CD4-positive, alpha-beta T cell treated with Interferon gamma for 1 hour (primary cell): ENCODE results near the gene OCSTAMP.
A peak's percentile ranks its signal among the peaks of the same experiment; 100 is the strongest.

Experiments
- DNase-seq: peaks from one replicate; pipeline ENCODE4 v3.0.0-alpha.2; 2020

Gene OCSTAMP

DNA sequence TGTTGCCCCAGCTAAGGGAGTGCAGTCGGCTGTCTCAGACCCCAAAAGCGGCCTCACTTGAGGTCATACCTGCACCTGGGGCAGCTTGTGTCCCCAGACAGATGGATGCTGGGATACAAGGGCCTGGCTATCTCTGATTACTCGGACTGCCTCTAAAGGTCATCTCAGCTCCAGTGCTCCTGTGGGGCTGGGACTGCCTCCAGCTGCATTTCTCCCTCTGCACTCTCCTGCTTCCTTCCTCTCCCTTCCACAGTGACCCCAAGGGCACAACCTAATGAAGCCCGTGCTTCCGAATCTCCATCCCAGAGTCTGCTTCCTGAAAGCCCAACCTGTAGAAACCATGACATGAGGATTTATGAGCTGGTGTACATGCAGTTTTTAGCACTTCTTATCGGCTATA is 22.8 kb upstream of the OCSTAMP start:
- no peak for DNase-seq

DNA sequence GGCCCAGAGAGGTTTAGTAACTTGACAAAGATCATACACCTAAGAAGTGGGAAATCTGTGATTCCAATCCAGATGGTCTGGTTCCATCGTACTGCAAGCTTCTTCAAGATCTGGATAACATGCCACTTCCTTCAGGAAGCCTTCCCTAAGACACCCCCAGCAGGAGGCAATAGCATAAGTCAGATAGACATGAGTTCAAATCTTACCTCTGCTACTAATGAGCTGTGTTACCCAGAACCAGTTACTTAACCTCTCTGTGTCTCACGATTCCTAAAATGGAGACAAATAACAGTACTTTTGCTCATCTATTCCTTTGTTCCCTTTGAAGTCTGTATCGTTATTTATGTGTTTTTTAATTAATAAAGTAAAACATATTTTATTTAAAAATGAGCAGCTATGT is 22.3 kb upstream of the OCSTAMP start:
- no peak for DNase-seq

DNA sequence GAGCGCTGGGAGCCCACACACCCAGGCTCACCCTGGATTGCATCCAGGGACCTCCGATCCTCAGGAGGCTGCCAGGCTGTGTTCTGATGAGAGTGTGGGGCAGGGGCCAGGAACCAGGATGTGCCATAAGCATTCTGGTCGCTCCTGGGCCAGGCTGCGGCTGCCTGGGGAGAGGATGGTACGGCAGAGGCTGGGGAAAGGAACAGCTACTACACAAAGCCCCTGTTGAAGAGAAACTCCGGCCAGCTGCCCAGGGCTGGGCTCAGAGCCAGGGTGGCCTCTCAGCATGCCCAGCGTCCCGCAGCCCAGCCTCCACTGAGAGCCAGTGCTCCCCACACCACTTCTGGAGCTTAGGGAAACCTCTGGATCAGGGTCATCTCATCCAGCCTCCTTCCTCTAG is 21.7 kb upstream of the OCSTAMP start:
- no peak for DNase-seq

DNA sequence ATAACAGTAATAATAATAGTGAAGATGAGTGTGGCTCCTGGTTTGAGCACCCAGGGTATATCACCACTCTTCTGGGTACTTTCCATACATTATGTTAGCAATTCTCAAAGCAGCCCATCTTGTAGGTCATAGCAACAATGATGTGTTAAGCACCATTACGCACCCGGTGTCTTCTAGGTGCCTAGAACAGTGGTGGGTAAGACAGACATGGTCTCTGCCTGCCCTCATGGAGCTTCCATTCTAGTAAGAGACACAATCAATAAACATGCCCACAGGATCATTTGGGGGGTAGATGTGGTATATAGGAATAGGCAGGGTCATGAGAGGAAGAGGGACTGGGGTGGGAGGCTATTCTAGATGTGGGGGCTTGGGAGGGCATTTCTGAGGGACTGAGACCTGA is 21.0 kb upstream of the OCSTAMP start:
- no peak for DNase-seq

DNA sequence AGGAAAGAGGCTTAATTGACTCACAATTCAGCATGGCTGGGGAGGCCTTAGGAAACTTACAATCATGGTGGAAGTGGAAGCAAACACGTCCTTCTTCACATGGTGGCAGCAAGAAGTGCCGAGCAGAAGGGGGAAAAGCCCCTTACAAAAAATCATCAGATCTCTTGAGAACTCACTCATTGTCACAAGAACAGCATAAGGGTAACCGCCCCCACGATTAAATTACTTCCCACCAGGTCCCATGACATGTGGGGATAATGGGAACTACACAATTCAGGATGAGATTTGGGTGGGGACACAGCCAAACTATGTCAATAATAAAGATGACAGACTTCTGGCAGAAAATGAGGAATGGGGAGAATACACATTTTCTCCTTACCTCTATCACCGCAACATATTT is 20.5 kb upstream of the OCSTAMP start:
- DNase-seq: no peak

DNA sequence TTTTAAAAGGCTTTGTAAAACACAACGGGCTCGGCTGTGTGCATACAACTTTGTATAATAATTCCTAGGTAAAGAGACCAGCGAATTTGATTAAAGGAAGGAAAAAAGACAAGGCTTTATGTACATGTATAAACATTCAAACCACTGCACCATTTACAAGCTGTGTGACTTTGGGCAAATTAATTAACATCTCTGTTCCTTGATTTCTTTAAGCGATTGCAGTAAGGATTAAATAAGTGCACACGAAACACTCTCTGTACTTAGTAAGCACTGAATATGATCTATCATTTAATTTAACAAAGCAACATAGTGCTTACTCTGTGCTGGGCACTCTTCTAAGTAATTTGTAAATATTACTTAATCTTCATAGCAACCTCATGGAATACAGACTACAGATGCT is 19.5 kb upstream of the OCSTAMP start:
- DNase-seq: no peak

DNA sequence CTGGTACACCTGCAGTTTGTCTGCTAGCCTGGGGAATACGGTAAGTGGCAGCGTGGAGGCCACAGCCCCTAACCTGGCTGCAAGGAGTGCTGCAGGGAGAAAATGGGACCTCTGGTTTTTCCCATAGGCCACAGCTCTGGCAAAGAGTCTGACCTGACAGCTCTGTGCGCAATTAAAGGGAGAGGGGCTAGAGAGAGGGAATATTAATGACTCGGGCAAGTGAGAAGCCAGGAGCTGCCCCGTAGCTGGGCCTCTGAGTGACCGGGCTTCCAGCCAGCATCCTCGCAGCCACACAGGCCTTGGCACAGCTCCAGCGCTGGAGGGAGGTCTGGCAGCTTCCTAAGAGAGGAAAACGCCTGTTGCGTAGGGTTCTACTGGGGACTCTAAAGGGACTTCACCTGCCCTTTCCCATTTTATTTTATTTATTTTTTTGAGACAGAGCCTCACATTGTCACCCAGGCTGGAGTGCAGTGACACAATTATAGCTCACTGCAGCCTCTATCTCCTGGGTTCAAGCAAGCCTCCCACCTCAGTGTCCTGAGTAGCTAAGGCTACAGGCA is 18.2 kb upstream of the OCSTAMP start:
- no peak for DNase-seq

DNA sequence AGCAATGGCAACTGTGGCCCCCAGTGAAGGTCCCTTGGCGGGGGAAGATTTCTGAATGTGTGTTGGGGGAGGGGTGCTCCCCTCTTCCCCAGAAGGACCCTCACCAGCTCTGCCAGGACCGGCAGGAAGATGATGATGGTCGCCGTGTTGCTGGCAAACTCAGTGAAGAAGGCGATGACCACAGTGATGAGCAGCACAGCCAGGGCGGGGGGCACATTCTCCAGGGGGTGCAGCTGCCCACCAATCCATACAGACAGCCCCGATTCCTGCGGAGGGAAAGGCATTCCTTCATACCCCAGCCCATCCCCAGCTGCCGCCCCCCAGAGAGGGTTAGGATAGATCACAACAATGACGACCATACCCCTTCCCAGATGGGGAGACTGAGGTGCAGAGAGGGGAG is 15.7 kb upstream of the OCSTAMP start:
- DNase-seq: no peak

DNA sequence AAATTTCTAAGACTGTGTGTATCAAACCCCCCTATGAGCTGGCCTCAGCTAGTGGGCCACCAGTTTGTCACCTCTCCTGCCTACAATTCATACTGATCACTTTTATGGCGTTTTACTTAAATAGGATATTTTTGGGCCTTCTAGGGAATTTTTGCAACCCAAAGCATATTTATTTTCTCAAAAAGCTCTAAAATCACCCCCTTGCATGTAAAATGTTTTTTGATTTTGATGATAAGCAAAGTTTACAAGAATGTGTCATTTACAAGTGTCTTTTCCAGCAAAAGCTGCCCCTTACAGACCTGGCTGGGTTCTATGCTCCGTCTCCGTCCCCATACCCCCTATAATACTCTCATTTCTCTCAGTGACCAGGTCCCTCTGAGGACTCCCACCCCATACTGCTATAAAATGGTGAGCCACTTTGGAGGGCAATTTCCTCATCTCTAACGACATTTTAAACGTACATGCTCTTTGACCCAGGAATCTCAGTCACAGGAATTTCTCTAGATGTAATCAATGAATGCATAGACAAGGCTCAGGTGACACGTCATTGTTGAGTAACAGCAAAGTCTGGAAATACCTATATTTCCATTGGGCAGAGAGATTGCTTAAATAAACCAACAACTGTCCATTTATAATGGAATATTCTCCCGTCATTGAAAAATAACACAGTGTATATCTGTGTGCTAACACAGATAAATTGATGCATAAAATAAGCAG is 13.9 kb upstream of the OCSTAMP start:
- DNase-seq: no peak

DNA sequence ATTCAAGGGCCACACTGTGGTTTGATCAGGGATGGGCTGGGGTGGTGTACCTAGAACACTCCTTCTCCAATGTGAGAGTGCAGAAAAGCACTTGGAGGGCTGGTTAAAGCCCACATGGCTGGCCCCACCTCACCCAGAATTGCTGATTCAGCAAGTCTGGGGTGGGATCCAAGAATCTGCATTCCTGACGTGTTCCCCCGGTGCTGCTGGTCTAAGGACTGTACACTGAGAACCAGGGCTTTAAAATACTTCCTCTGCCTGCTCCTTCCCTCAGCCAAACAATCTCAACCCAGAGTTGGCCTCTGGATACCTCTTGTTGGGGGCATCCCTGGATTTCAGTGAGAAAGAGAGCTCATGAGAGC is 13.4 kb upstream of the OCSTAMP start:
- no peak for DNase-seq

DNA sequence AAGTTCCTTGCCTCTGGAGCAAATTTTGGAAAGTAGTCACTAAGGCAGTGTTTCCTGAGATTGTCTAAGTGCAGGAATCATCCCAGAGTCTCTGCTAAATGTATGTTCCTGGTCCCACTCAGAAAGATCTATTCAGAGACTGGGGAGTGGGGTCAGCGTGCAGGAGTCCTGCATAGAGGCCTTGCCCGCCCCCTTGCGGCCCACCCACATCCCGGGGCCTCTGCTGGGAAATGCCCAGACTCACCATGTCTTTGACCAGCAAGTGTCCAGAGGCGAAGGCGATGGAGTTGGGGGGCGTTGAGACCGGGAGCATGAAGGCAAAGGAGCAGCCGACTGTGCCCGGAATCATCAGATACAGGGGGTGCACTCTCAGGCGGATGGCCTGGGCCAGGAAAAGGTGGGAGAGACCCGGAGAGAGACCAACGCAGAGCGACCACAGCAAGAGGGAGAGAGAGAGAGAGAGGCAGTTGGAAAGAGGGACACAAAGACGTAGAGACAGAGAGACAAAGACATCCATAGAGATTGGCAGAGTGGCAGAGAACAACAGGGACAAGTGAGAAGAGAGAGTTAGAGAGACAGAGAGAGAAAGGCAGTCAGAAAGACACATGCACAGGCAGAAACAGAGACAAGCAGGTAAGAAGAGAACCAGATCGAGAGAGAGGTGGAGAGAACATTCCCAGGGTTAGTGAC is 12.9 kb upstream of the OCSTAMP start:
- DNase-seq: no peak

DNA sequence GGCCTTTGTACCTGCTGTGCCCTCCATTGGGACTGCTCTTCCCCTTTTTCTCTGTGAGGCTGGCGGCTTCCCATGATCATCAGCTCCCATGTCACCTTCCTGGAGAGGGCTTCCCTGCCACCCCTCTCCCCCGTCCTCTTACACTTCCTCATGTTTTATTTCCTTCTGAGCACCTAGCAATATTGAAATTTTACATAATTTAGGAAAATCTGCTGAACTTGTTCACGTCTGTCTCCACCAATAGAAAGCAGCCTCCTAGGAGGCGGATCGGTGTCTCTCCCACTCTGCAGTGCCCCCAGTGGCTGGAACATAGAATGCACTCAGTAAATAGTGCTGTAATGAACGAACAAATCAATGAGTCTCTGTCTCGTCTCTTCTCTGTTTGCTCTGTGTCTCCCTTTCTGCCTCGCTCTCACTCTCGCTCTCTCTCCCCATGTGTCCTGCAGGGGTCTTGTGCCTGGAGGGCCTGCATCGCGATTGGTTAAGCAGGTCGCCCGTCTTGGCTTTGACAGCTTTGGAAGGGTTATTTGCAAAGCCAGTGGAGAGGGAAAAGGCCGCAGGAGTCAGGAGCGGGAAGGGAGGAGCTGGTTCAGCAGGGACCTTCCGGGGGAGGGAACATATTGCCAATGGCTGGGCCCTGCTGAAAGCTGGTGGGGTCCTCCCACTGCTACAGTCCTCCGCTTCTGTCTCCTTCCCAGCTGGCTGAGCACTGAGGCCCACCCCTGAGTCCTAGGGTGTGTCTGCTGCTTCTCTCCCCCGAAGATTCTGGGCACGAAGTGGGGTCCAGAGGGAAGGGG is 12.1 kb upstream of the OCSTAMP start:
- peak; percentile 32 for DNase-seq

DNA sequence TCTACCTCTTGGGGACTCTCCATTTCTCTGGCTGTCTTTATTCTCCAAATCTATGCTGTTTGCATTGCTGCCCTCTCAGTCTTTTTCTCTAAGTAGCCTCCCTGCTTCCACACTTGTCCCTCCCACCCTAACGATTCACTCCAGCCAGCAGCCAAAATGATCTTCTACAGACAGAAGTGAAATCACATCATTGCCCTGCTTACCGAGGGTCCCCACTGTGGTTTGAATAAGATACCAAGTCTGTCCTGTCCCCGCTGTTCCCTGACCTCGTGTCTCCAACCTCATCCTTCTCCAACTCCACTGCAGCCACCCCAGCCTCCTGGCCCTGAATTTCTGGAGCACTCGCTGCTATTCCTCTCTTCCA is 11.5 kb upstream of the OCSTAMP start:
- no peak for DNase-seq

DNA sequence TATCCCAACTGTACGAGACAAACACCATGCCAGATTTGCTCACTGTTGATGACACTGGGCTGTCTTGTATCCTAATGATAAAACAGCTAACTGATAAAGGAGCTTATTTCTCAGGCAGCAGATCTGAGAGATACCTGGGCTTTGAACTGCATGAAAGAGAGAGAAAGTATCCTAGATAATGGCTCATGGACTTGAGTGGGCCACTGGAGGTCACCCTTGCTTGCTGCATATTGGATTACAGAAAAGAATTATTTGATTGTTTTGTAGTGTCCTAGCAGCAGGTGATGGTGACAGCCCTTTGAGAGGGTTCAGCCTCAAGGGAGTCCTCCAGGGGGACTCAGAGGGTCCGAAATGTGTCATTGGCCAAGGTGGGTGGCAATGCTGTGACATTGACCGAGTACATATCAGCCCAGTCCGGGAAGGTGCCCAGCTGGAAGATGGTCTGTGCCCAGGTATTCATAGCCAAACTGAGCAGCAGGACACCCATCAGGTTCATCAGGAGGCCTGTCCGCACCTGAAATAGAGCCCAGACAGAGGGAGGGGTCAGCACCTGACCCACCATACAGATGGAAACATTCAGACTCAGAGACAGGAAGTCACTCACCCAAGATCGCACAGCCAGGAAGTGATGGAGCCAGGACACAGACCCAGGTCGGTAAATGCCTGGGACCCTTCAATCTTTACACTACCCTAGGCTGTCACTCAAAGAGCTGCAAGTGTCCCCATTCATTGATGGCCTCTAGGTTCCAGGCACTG is 9.4 kb upstream of the OCSTAMP start:
- DNase-seq: no peak

DNA sequence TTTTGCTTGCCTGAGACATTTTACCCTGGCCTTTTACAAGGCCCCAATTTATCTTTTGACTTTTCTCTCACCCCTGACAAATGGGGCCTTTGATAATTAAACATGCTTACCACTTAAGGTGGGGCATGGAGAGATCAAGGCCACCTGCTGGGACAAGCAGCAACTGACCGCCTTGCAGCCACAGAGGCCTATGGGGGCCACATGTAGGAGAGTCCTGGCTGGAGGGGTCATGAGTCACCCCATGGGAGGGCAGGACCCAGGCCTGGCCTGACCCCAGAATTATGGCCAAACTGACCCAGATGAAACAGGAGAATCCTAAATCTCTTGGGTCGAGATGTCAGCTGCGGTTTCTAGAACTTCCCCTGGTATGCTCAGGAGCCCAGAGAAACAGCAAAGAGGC is 8.5 kb upstream of the OCSTAMP start:
- no peak for DNase-seq

DNA sequence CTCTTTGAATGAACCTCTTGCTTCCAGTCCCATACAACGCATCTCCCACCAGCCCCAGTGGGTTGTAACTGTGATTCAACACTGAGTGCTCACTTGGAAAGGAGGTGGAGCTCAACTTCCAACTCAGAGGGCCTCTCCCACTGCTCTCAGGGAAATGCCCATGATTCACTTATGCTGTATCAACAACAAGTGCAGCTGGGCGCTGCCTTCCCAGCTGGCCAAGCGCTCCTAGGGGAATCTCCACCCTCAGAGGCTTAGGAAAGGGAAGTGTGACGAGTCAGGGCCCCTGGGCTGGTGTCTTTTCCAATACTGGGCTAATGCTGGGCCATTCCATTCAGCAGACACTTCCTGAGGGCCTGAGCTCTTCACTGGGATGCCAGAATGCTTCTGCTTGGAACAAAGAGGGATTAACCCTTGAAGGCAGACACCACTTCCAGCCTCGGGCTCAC is 8.1 kb upstream of the OCSTAMP start:
- DNase-seq: no peak

DNA sequence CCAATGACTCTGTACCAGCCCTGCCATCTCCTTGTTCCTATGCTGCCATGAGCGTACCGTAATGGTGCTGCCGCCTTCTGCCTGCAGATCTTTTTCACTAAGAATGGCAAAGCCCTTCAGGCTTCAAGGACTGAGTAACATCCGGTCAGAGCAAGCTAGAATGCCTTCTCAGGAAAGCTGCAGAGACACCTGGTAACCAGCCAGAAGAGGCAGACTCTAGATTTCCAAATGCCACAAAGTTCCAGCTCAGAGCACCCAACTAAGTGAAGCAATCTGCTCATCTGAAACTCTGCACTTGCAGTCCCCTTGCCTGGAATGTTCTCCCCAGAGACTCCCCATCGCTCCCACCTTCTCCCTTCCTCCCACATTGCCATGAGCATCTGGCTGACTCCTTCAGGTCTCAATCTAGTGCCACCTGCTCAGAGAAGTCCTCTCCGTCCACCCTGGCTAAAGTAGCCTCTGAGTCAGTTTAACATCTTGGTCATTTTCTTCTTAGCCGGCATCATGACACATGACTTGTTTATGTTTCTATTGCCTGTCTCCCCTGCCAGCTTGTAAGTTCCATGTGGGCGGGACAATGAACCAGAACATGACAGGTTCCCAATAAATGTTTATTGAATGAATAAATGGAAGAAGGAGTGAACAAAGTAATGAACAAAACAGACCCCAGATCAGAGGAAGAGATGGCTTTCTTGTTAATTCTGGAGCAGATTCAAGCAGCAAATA is 6.9 kb upstream of the OCSTAMP start:
- DNase-seq: no peak

DNA sequence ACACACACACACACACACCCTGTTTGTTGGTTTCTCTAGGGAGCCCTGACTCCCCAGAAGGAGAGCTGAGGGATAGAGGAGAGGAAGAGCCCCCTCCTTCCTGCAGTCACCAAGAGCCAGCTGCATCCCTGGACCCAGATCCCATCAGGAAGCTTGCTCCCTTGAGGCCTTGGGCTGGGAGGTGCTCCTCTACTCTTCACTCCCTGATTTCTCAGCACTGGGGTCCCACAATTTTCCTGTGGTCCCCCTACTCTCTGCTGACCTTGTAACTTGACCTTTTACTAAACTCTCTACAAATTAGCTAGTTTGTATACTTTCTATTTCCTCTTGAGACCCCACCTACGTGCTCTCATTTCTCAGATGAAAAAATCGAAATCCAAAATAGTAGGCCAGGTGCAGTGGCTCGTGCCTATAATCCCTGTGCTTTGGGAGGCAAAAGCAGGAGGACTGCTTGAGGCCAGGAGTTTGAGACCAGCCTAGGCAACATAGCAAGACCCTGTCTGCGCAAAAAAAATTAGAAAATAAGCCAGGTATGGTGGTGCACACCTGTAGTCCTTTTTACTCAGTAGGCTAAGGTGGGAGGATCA is 5.0 kb upstream of the OCSTAMP start:
- no peak for DNase-seq

DNA sequence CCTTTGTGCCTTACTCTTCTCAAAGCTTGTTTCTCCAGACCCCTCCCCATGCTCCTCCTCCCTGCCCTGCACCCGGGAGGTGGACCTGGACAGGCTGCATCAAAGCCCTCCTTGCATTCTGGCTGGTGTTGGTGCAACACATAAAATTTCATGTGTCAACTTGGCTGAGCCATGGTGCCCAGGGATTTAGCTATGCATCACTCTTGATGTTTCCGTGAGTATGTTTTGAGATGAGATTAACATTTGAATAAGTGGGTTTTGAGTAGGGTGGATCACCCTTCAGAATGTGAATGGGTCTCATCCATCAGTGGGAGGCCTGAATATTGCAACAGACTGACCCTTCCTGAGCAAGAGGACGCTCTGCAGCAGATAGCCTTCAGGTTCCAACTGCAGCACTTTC is 4.4 kb upstream of the OCSTAMP start:
- no peak for DNase-seq

DNA sequence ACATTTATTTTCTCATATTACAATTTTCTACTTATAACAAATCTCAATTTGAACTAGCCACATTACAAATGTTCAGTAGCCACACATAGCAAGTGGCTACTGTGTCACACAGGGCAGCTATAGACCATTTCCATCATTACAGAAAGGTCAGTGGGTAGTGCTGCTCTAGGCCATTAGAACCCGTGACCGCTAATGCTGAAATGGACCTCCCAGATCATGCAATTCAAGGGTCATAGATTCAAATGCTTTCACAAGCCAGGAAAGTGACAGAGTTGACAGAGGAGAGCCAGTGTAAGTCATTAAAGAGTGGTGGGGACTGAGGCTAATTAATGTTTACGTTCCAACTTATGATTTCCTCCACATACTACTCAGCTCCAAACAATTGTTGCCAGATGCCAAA is 3.5 kb upstream of the OCSTAMP start:
- no peak for DNase-seq

DNA sequence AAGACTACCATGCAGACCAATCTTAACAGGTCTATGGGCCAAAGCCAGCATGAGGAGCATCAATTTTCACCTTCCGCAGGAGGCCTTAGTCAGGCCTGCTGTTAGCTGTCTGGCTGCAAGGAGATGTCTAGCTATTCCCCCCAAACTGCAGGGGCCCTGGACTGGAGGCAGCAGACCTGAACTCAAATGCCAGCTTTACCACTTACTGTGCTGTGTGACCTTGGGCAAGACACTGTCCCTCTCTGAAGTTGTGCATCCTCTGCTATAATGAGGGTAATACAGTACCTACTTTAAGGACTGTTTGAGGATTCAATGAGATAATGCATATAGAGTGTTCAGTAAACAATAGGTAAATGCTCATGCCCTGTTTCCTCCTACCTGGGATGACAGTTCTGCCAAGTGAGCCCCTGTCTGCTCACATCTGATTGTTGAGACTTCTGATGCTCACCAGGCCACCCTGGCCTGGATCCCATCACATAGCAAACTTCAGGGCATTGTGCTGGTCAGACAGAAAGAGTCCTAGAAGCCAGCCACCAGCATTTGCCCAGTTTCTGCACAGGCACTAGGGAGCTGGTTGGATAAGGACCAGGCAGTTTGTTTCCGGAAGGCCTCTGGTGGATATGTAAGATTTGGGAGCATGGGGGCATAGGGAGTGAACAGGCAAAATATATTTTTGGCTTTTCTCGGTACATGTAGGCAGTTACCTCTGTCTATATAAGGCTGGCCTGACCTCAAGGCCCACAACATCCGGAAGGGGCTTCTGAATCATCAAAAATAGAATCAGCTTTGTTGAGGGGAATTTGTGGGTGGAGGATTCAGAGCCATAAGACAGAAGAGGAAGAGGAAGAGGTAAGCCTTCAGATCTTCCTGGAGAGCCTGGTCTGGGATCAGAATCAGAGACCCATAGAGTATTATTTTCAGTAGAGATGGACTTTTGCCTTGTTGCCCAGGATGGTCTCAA is 2.3 kb upstream of the OCSTAMP start:
- peak; percentile 22 for DNase-seq
